ENCODE results near the gene PALLD.

Gene PALLD

DNA sequence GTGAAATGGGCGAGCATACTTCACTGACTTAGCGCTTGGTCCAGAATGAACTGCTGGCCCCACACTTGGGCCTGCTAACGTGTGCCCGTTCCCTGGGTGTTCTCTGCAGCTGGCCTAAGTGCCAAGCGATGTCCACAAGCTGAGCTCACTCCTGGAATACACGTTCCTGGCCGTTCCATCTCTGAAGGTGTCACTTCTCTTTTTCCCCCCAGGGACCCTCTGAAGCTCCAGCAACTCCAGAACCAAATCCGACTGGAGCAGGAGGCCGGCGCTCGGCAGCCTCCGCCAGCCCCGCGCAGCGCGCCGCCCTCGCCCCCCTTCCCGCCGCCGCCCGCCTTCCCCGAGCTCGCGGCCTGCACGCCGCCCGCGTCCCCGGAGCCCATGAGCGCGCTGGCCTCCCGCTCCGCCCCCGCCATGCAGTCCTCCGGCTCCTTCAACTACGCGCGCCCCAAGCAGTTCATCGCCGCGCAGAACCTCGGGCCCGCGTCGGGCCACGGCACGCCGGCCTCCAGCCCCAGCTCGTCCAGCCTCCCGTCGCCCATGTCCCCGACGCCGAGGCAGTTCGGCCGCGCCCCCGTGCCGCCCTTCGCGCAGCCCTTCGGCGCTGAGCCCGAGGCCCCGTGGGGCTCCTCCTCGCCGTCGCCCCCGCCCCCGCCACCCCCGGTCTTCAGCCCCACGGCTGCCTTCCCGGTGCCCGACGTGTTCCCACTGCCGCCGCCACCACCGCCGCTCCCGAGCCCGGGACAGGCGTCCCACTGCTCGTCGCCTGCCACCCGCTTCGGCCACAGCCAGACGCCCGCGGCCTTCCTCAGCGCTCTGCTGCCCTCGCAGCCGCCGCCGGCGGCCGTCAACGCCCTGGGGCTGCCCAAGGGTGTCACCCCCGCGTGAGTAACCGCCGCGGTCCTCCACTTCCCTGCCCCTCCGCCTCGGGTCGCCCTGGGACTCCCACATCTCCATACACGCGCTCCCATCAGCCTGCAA lies 380.9 kb downstream of the PALLD start:
- TF ChIP-seq, protein P1, sequence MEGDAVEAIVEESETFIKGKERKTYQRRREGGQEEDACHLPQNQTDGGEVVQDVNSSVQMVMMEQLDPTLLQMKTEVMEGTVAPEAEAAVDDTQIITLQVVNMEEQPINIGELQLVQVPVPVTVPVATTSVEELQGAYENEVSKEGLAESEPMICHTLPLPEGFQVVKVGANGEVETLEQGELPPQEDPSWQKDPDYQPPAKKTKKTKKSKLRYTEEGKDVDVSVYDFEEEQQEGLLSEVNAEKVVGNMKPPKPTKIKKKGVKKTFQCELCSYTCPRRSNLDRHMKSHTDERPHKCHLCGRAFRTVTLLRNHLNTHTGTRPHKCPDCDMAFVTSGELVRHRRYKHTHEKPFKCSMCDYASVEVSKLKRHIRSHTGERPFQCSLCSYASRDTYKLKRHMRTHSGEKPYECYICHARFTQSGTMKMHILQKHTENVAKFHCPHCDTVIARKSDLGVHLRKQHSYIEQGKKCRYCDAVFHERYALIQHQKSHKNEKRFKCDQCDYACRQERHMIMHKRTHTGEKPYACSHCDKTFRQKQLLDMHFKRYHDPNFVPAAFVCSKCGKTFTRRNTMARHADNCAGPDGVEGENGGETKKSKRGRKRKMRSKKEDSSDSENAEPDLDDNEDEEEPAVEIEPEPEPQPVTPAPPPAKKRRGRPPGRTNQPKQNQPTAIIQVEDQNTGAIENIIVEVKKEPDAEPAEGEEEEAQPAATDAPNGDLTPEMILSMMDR (IDR thresholded peaks at IDR 0.05), result no peak
- no peak for DNase-seq (ENCODE audit: low spot score)
- peak overlapping the region; percentile 91 to 92 for H3K27ac ChIP-seq
- peak overlapping the region; percentile 74 for H3K4me3 ChIP-seq

DNA sequence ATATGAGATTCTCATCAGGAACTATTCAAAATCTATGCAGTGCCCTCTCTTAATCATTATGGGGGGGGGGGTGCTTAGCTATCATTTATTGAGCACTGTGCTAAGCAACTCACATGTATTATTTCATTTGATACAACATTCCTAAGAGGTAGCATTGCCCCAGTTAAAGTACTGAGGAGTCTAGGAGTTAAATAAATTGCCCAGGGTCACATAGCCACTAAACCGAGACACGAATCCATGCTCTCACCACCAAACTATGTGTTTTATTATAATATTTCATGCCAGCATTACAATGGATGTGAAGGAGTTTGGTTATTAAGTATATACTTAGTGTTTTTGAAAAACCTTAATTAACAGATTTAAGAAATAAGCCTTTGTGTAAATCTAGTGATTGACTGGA lies 381.8 kb downstream of the PALLD start:
- Histone ChIP-seq H3K27ac (peak overlapping the region; percentile 91 to 92), H3K4me3 (peak overlapping the region; percentile 74)
- DNase-seq (ENCODE audit: low spot score), result no peak
- TF ChIP-seq, protein P1 (IDR thresholded peaks at IDR 0.05), result no peak

DNA sequence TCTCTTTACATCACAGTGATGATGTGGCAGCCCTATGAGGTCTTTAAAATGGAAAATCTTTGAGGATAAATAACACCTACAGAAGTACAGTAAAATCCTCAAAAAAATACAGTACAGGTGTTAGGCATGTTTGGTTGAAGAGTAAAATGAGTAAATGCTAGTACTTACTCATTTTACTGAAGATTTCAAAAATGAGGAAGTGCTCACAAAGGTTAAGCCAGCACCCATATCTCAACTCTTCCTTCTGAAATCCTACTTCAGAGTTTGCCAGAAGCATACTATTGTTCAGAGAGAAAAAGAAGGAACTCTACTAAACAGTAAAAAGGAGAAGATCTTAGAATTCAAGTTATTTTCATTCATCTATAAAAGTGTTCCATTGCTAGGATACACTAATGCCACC lies 382.3 kb downstream of the PALLD start:
- Histone ChIP-seq H3K27ac (peak overlapping the region; percentile 91 to 92), H3K4me3 (peak overlapping the region; percentile 74)
- TF ChIP-seq, protein P1 (IDR thresholded peaks at IDR 0.05), result no peak
- DNase-seq (ENCODE audit: low spot score), result no peak

DNA sequence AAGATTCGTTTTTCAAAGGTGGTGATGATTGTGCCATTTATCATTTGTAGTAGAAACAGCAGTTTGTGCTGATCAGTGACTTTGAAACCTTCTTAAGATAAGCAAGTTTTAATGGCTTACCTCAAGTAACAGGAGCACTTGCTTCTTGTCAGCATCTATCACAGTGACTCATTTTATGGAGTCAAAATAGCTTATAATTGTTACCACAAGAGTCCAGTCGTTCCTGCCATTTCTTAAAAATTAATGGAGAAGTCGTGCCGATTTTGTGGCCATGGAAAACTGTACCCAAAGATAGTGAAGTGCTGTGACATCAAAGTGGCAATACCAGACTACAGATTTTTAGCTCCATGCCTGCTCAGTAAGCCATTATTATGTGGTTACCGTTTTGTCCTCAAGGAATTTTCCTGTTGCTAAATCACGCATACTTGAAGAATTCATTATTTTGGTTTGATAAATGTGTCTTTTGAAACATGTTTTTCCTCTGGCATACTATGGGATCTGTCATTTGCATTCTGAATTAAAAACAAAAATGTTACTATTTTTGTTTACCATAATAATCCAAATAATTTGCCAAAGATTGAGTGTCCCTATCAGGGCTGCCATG lies 383.3 kb downstream of the PALLD start:
- H3K27ac ChIP-seq, result peak overlapping the region; percentile 91 to 92

DNA sequence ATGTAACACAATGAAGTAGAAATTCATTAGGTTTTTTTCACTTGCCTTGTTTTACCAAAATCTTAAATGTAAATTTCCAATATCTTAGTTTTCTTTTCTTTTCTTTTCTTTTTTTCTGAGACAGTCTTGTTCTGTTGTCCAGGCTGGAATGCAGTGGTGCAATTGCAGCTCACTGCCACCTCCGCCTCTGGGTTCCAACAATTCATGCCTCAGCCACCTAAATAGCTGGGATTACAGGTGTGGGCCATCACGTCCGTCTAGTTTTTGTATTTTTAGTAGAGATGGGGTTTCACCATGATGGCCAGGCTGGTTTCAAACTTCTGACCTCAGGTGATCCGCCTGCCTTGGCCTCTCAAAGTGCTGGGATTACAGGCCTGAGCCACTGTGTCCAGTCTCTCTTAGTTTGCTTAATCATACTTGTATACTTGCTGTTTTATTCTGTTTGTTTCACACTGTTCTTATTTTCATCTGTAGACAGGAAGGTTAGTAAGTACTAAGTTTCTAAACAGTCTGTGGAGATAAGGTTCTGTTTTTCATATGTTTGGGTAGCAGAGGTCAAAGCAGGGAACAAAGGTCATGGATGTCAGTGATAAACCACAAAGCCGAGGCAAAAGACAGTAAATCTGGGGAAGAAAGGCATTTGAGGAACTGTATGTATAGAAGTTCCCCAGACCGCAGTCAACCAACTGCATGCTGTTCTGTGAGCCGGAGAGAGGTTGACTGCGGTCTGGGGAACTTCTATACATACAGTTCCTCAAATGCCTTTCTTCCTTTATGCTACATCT lies 384.2 kb downstream of the PALLD start:
- Histone ChIP-seq H3K4me3 (no peak overlapping the region), H3K27ac (peak overlapping the region; percentile 59 to 91)
- TF ChIP-seq, protein P1 (IDR thresholded peaks at IDR 0.05), result no peak
- no peak for DNase-seq (ENCODE audit: low spot score)

More for the DNA sequence above, 383.3 kb downstream of the PALLD start:
- TF ChIP-seq, protein P1 (IDR thresholded peaks at IDR 0.05), result no peak
- no peak for DNase-seq (ENCODE audit: low spot score)
- H3K4me3 ChIP-seq, result peak overlapping the region; percentile 30

DNA sequence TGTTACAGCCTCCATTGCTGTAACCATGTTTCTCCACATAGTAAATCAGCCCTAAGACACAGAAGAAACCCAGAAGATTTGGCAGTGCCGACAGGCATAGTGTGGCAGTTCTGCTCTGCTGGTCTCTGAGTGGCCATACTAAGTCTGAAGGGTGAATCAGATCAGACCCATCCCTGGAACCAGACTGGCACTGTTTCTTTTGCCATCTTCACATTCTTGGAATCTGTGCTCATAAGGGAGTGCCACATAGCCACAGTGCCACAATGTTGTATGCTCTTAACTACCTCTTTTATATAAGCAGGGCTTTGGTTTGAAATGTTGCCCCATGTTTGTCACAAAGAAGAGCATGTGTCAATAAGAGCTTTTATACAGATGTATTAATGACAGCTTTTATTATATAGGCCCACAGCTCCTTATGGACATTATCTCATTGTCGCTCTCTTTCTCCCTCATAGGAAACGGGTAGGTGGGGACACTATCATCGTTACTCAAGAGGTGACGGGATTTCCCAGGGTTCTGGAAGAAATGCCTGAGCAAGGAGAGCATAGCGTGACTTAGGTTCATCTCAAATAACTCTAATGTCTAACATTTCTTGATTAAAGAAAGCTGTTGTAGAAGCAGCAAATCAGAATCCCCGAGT lies 385.0 kb downstream of the PALLD start:
- TF ChIP-seq, protein P1 (IDR thresholded peaks at IDR 0.05), result no peak
- no peak overlapping the region for H3K4me3 ChIP-seq
- H3K27ac ChIP-seq, result peak overlapping the region; percentile 59 to 91
- no peak for DNase-seq (ENCODE audit: low spot score)

All from coronary artery (tissue), 2 donors.